ENCODE data around the gene HACL1.
A peak's percentile ranks its signal among the peaks of the same experiment; 100 is the strongest.

Gene HACL1

GRCh38 chr3:15601399-15602145 lies at the start of gene HACL1, which contains the start of gene BTD:
HACL1 (minus strand) TSS chr3:15601569; CDS start chr3:15601463, 106 bp downstream.
BTD (plus strand) TSS chr3:15601745; CDS start chr3:15635440, 33,695 bp downstream.
- DNase-seq, result peak; percentile 99

GRCh38 chr3:15649858-15650257 lies 48.5 kb upstream of the HACL1 start:
- DNase-seq, result no peak

GRCh38 chr3:15649341-15649740 lies 48.0 kb upstream of the HACL1 start:
- no peak for DNase-seq

GRCh38 chr3:15647611-15648167 lies 46.3 kb upstream of the HACL1 start:
- DNase-seq, result peak; percentile 66

GRCh38 chr3:15646851-15647511 lies 45.6 kb upstream of the HACL1 start:
- DNase-seq, result peak; percentile 80

- peak; percentile 86 for DNase-seq
Measured at GRCh38 chr3:15645740-15646501, 44.6 kb upstream of the HACL1 start.

GRCh38 chr3:15645246-15645645 lies 43.9 kb upstream of the HACL1 start:
- DNase-seq, result no peak

- DNase-seq, result no peak
Measured at GRCh38 chr3:15638891-15639262, 37.5 kb upstream of the HACL1 start.

GRCh38 chr3:15638193-15638890 lies 37.0 kb upstream of the HACL1 start:
- no peak for DNase-seq

GRCh38 chr3:15637131-15637951 lies 36.0 kb upstream of the HACL1 start:
- DNase-seq, result no peak

- no peak for DNase-seq
Measured at GRCh38 chr3:15636028-15636709, 34.8 kb upstream of the HACL1 start.

- DNase-seq, result peak; percentile 81
Measured at GRCh38 chr3:15635121-15635661, 33.8 kb upstream of the HACL1 start.

GRCh38 chr3:15634671-15635070 lies 33.3 kb upstream of the HACL1 start:
- no peak for DNase-seq

GRCh38 chr3:15633766-15634598 lies 32.6 kb upstream of the HACL1 start:
- no peak for DNase-seq

- DNase-seq, result no peak
Measured at GRCh38 chr3:15633159-15633558, 31.8 kb upstream of the HACL1 start.

- no peak for DNase-seq
Measured at GRCh38 chr3:15632212-15632580, 30.8 kb upstream of the HACL1 start.

GRCh38 chr3:15631426-15632211 lies 30.2 kb upstream of the HACL1 start:
- DNase-seq, result no peak

- DNase-seq, result no peak
Measured at GRCh38 chr3:15630646-15631350, 29.4 kb upstream of the HACL1 start.
